ENCODE measurements around the gene TM9SF4. TPM values are rescaled to one million over a fixed set of nuclear protein-coding genes. Genes with fewer than 3 reads are reported as not detected.
"Not testable (repeated sequence)": the region's sequence is repeated elsewhere in the genome, so short reads cannot be mapped to it uniquely, and the experiment has no call there.

TM9SF4 gene
- total RNA-seq, 1 donor from 2014 or later, result 12.5 TPM

- DNase-seq (ENCODE audit: low spot score), result no peak
These were observed 48.8 kb downstream of the TM9SF4 start for GRCh38 chr20:32158351-32158750.

GRCh38 chr20:32158943-32159660, 49.6 kb downstream of the TM9SF4 start:
- DNase-seq (ENCODE audit: low spot score), result no peak

GRCh38 chr20:32159766-32160221, 50.3 kb downstream of the TM9SF4 start:
- no peak for DNase-seq (ENCODE audit: low spot score)

- DNase-seq (ENCODE audit: low spot score), result no peak
These were observed 50.8 kb downstream of the TM9SF4 start for GRCh38 chr20:32160341-32160740.

- DNase-seq (ENCODE audit: low spot score), result no peak
These were observed 52.8 kb downstream of the TM9SF4 start for GRCh38 chr20:32162351-32162750.

GRCh38 chr20:32163951-32164350, 54.4 kb downstream of the TM9SF4 start:
- DNase-seq (ENCODE audit: low spot score), result no peak

- no peak for DNase-seq (ENCODE audit: low spot score)
These were observed 55.6 kb downstream of the TM9SF4 start for GRCh38 chr20:32164984-32165735.

- no peak for DNase-seq (ENCODE audit: low spot score)
These were observed 56.5 kb downstream of the TM9SF4 start for GRCh38 chr20:32165836-32166545.

- no peak for DNase-seq (ENCODE audit: low spot score)
These were observed 58.0 kb downstream of the TM9SF4 start for GRCh38 chr20:32167552-32167951.

- DNase-seq (ENCODE audit: low spot score), result no peak
These were observed 58.8 kb downstream of the TM9SF4 start for GRCh38 chr20:32168184-32168910.

- DNase-seq (ENCODE audit: low spot score), result not testable (repeated sequence)
These were observed 68.2 kb downstream of the TM9SF4 start for GRCh38 chr20:32177696-32178095.

GRCh38 chr20:32179515-32179914, 70.0 kb downstream of the TM9SF4 start:
- no peak for DNase-seq (ENCODE audit: low spot score)

- DNase-seq (ENCODE audit: low spot score), result no peak
These were observed 70.4 kb downstream of the TM9SF4 start for GRCh38 chr20:32179934-32180333.

- no peak for DNase-seq (ENCODE audit: low spot score)
These were observed 72.1 kb downstream of the TM9SF4 start for GRCh38 chr20:32181606-32182005.

- DNase-seq (ENCODE audit: low spot score), result no peak
These were observed 74.6 kb downstream of the TM9SF4 start for GRCh38 chr20:32183947-32184635.

GRCh38 chr20:32184961-32185603, 75.6 kb downstream of the TM9SF4 start:
- DNase-seq (ENCODE audit: low spot score), result no peak

- no peak for DNase-seq (ENCODE audit: low spot score)
These were observed 77.0 kb downstream of the TM9SF4 start for GRCh38 chr20:32186506-32186905.

- no peak for DNase-seq (ENCODE audit: low spot score)
These were observed 79.0 kb downstream of the TM9SF4 start for GRCh38 chr20:32188376-32189122.

GRCh38 chr20:32189123-32189410, 79.6 kb downstream of the TM9SF4 start:
- DNase-seq (ENCODE audit: low spot score), result no peak
